C4-2B (cell line): ENCODE results near the gene CDC42SE1.

ENCODE experiments used
- H3K27ac ChIP-seq: fragments of 450-650 bp; 2 replicates; pipeline ENCODE4 v1.5.1; 2017
- CTCF ChIP-seq: fragments of 450-650 bp; conservative IDR thresholded peaks from 2 replicates; pipeline ENCODE4 v1.5.1; 2017; ENCODE audit warnings: mild to moderate bottlenecking
- ZFX ChIP-seq: fragments of 450-650 bp; IDR thresholded peaks from 2 replicates; pipeline ENCODE4 v1.6.1; 2017

The CDC42SE1 gene

GRCh38 chr1:151051356-151052009 is 7.9 kb downstream of the CDC42SE1 start:
- TF ChIP-seq ZFX = no peak
- TF ChIP-seq CTCF = no peak

GRCh38 chr1:151050051-151050688 is 9.3 kb downstream of the CDC42SE1 start:
- TF ChIP-seq ZFX = no peak
- no peak for TF ChIP-seq CTCF
- no peak overlapping the region for H3K27ac ChIP-seq

More at GRCh38 chr1:151051356-151052009, 7.9 kb downstream of the CDC42SE1 start:
- no peak overlapping the region for H3K27ac ChIP-seq

GRCh38 chr1:151049458-151049857 is 10.0 kb downstream of the CDC42SE1 start:
- H3K27ac ChIP-seq = no peak overlapping the region
- TF ChIP-seq CTCF (no peak), ZFX (no peak)

GRCh38 chr1:151048645-151049032 is 10.8 kb downstream of the CDC42SE1 start:
- H3K27ac ChIP-seq = no peak overlapping the region; the same call in 1 of the 2 replicates
- TF ChIP-seq ZFX = no peak
- no peak; the same call in 1 of the 2 replicates for TF ChIP-seq CTCF

GRCh38 chr1:151047925-151048644 is 11.3 kb downstream of the CDC42SE1 start:
- H3K27ac ChIP-seq = no peak overlapping the region; the same call in 1 of the 2 replicates
- TF ChIP-seq ZFX = no peak
- TF ChIP-seq CTCF = no peak

- H3K27ac ChIP-seq = no peak within 1 kb of the TSS; the same call in 1 of the 2 replicates
- TF ChIP-seq ZFX (no peak), CTCF (no peak)
Measured at GRCh38 chr1:151047591-151047924, 11.9 kb downstream of the CDC42SE1 start, which contains the start of gene C1orf56. Gene C1orf56, plus strand, starts transcription at chr1:151047751. Its CDS starts 97 bp downstream, at chr1:151047848.

- TF ChIP-seq ZFX (no peak), CTCF (no peak)
- H3K27ac ChIP-seq = no peak overlapping the region
Measured at GRCh38 chr1:151043163-151043562, 16.3 kb downstream of the CDC42SE1 start.
